ENCODE measurements around the gene ARHGEF25.

Gene ARHGEF25

DNA sequence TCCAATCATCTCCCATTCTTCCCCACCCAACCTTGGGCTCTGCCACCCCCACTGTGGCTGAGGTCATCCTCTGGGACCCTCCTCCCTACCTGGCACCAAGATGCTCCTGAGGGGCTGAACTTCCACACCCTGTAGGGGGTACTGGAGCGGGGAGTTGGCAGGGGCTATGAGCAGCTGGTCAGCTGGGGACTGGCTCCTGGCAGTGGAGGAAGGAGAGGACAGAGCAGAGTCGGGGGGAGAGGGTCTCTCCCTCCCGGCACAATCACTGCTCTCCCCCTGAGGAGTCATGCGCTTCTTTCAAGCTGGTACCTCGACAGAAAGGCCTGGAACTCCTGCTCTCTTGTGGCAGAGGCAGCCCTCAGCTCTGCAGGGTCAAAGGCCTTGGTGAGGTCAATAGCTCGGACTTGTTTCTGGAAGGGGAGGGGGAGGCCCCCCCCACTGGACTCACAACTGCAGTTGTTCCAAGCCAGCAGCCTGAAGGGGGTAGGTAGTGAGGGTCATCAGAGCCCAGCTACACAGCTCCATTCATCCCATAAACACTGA, 19.7 kb downstream of the ARHGEF25 start:
- H3K27ac ChIP-seq (ENCODE audit: extremely low read depth, low read depth, low read length): no peak overlapping the region
- H3K4me1 ChIP-seq (ENCODE audit: control insufficient read depth, insufficient read depth, low read length): no peaks in the 10 kb centered on the region
- no peak overlapping the region for H3K4me3 ChIP-seq (ENCODE audit: low read depth, low read length)
- POLR2A ChIA-PET: interaction anchor here (1.2 kb wide), 1 partner anchor 20 kb away, joined by 3 read pairs; the partner anchor contains the start of gene ARHGEF25
- H3K36me3 ChIP-seq (ENCODE audit: control insufficient read depth in 2 of 2, insufficient read depth in 1 of 2, low read length in 2 of 2): peaks cover 0 to 22% of the 10 kb centered on the region in 2 experiments; a peak in 1 of 3 replicates
- CTCF ChIA-PET: interaction anchor here (0.6 to 1.7 kb wide), 6 partner anchors 9 to 55 kb away, joined by 3 to 11 read pairs (median 6); no protein-coding TSS in a partner anchor
- TF ChIP-seq, protein P1, sequence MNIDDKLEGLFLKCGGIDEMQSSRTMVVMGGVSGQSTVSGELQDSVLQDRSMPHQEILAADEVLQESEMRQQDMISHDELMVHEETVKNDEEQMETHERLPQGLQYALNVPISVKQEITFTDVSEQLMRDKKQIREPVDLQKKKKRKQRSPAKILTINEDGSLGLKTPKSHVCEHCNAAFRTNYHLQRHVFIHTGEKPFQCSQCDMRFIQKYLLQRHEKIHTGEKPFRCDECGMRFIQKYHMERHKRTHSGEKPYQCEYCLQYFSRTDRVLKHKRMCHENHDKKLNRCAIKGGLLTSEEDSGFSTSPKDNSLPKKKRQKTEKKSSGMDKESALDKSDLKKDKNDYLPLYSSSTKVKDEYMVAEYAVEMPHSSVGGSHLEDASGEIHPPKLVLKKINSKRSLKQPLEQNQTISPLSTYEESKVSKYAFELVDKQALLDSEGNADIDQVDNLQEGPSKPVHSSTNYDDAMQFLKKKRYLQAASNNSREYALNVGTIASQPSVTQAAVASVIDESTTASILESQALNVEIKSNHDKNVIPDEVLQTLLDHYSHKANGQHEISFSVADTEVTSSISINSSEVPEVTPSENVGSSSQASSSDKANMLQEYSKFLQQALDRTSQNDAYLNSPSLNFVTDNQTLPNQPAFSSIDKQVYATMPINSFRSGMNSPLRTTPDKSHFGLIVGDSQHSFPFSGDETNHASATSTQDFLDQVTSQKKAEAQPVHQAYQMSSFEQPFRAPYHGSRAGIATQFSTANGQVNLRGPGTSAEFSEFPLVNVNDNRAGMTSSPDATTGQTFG (tag by site-specific recombination; IDR thresholded peaks at IDR 0.05; ENCODE audit: borderline replicate concordance): no peak
- TF ChIP-seq MYNN (tag by site-specific recombination; IDR thresholded peaks at IDR 0.05; ENCODE audit: borderline replicate concordance): no peak
- no peaks in the 10 kb centered on the region for H3K9me3 ChIP-seq (ENCODE audit: control insufficient read depth, insufficient read depth, low read depth, low read length)

DNA sequence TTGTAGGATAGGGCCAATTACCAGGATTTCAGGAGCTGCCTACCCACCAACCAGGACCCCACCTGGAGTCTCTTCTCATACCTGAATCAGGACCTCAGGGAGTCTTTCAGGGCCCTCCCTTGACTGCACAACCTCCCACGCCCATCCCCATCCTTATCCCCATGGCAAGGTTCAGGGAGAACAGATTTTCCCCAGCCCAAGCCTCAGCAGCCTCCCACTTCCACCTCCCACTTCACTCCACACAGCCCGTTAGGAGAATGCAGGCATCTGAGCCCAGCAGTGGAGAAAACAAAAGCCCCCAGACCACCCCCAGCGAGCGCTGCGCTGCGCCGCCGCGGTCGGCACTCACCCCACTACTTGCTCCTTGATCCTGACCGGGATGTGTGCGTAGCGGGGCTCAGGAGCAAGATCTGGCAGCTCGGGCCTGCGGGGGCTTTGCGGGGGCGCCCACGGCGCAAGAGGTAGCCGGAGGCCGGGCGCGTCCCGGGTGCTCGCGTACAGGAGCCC, 20.4 kb downstream of the ARHGEF25 start:
- ChIA-PET CTCF (interaction anchor here (0.6 to 1.7 kb wide), 4 partner anchors 9 to 86 kb away, joined by 3 to 9 read pairs (median 3); no protein-coding TSS in a partner anchor), POLR2A (interaction anchor here (0.6 to 1.2 kb wide), 2 partner anchors 20 to 44 kb away, joined by 3 to 4 read pairs; partner anchors contain the start of gene ARHGEF25)
- Histone ChIP-seq H3K27ac (ENCODE audit: extremely low read depth, low read depth, low read length) (no peak overlapping the region), H3K4me1 (ENCODE audit: control insufficient read depth, insufficient read depth, low read length) (no peaks in the 10 kb centered on the region), H3K9me3 (ENCODE audit: control insufficient read depth, insufficient read depth, low read depth, low read length) (no peaks in the 10 kb centered on the region), H3K4me3 (ENCODE audit: low read depth, low read length) (no peak overlapping the region), H3K36me3 (ENCODE audit: control insufficient read depth in 2 of 2, insufficient read depth in 1 of 2, low read length in 2 of 2) (peaks cover 0 to 16% of the 10 kb centered on the region in 2 experiments; a peak in 1 of 3 replicates)
- no peak for TF ChIP-seq HOXD13 (CRISPR knock-in tag; IDR thresholded peaks at IDR 0.05; ENCODE audit: borderline replicate concordance)
- TF ChIP-seq, protein P2, sequence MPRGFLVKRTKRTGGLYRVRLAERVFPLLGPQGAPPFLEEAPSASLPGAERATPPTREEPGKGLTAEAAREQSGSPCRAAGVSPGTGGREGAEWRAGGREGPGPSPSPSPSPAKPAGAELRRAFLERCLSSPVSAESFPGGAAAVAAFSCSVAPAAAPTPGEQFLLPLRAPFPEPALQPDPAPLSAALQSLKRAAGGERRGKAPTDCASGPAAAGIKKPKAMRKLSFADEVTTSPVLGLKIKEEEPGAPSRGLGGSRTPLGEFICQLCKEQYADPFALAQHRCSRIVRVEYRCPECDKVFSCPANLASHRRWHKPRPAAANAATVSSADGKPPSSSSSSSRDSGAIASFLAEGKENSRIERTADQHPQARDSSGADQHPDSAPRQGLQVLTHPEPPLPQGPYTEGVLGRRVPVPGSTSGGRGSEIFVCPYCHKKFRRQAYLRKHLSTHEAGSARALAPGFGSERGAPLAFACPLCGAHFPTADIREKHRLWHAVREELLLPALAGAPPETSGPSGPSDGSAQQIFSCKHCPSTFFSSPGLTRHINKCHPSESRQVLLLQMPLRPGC (tag by site-specific recombination; IDR thresholded peaks at IDR 0.05): no peak
- TF ChIP-seq EGR2 (tag by site-specific recombination; IDR thresholded peaks at IDR 0.05; ENCODE audit: low read depth): peak; percentile 68
- no peak for TF ChIP-seq PRDM1 (tag by site-specific recombination; IDR thresholded peaks at IDR 0.05)
- no peak for TF ChIP-seq ZNF350 (tag by site-specific recombination; IDR thresholded peaks at IDR 0.05)
- TF ChIP-seq ZFHX2 (tag by site-specific recombination; conservative IDR thresholded peaks at IDR 0.05): peak; percentile 84
- no peak for TF ChIP-seq SALL2 (tag by site-specific recombination; IDR thresholded peaks at IDR 0.05; ENCODE audit: borderline replicate concordance)

DNA sequence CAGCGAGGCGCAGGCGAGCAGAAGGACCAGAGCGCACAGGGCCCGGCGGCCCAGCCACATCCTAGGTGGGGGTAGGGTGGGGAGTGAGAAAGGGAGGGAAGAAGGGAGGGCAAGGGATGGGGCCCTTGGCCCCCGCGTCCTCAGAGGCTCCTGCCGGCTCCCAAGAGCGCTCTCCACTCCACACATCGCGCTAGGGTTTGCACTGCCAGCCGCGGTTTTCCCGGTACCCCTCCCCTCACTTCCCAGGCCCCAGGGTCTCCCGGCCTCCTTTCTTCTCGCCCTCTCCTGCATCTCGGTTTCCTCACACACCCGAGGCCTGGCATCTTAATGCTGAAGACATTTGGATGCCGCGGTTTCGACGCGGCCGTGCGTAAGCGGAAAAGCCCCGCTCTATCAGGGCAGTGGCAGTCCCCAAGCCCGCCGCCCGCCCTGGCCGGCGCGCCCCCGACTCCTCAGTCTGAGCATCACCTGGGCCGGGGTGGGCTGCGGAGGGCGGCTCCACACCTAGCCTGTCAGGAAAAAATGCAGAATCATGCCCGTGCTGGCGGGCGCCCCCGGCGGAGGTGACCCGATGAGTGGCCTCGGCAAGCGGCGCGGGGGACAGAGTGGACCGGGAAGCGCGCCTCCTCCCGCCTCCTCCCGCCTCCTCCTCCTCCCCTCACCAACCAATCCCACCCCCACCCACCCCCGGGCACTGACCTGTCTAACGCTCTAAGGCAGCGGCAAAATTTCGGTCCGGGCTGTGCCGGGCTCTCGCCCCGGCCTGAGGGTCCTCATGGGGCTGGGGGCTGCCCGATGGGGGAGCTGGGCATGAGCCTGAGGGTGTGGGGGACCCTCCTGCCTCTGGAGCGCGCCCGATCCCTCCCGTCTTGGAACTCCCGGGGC, 21.1 kb downstream of the ARHGEF25 start:
- peaks cover 0 to 13% of the 10 kb centered on the region in 2 experiments; a peak in 1 of 3 replicates for H3K36me3 ChIP-seq (ENCODE audit: control insufficient read depth in 2 of 2, insufficient read depth in 1 of 2, low read length in 2 of 2)
- H3K4me3 ChIP-seq (ENCODE audit: low read depth, low read length): peak overlapping the region; percentile 47
- no peak overlapping the region; the same call in 1 of the 2 replicates for H3K27ac ChIP-seq (ENCODE audit: extremely low read depth, low read depth, low read length)
- TF ChIP-seq SP3 (tag by site-specific recombination; IDR thresholded peaks at IDR 0.05) (peak; percentile 62), ZNF747 (tag by site-specific recombination; IDR thresholded peaks at IDR 0.05) (no peak), ZNF366 (tag by site-specific recombination; conservative IDR thresholded peaks at IDR 0.05) (0 out of 2 replicates have a peak, but pooled peaks have one; percentile 11), WT1 (tag by site-specific recombination; IDR thresholded peaks at IDR 0.05) (0 out of 2 replicates have a peak, but pooled peaks have one; percentile 11), SP2 (tag by site-specific recombination; IDR thresholded peaks at IDR 0.05) (peak; percentile 46), GLIS2 (tag by site-specific recombination; IDR thresholded peaks at IDR 0.05) (peak; percentile 82; the same call in 1 of the 2 replicates), ZNF311 (tag by site-specific recombination; IDR thresholded peaks at IDR 0.05; ENCODE audit: borderline replicate concordance) (no peak)
- TF ChIP-seq, protein P3, sequence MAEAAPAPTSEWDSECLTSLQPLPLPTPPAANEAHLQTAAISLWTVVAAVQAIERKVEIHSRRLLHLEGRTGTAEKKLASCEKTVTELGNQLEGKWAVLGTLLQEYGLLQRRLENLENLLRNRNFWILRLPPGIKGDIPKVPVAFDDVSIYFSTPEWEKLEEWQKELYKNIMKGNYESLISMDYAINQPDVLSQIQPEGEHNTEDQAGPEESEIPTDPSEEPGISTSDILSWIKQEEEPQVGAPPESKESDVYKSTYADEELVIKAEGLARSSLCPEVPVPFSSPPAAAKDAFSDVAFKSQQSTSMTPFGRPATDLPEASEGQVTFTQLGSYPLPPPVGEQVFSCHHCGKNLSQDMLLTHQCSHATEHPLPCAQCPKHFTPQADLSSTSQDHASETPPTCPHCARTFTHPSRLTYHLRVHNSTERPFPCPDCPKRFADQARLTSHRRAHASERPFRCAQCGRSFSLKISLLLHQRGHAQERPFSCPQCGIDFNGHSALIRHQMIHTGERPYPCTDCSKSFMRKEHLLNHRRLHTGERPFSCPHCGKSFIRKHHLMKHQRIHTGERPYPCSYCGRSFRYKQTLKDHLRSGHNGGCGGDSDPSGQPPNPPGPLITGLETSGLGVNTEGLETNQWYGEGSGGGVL (tag by site-specific recombination; IDR thresholded peaks at IDR 0.05): peak; percentile 20; the same call in 1 of the 2 replicates
- no peaks in the 10 kb centered on the region for H3K9me3 ChIP-seq (ENCODE audit: control insufficient read depth, insufficient read depth, low read depth, low read length)
- ChIA-PET POLR2A (interaction anchor here (0.6 to 1.2 kb wide), 4 partner anchors 40 to 57 kb away, joined by 3 to 4 read pairs (median 4); no protein-coding TSS in a partner anchor), CTCF (interaction anchor here (0.6 to 2.3 kb wide), 20 partner anchors 10 to 101 kb away, joined by 3 to 31 read pairs (median 6); partner anchors contain the start of gene OS9)
- no peaks in the 10 kb centered on the region for H3K4me1 ChIP-seq (ENCODE audit: control insufficient read depth, insufficient read depth, low read length)

All from HEK293 (cell line).